PC-3 (cell line): Measurements from ENCODE around the gene AK1. TPM values are rescaled to one million over a fixed set of nuclear protein-coding genes. Genes with fewer than 3 reads are reported as not detected.

Experiments
- ATAC-seq: fragments of 200-7000 bp; cut with Tn5 transposase; 2 replicates; pipeline ENCODE4 v1.9.1; 2020; ENCODE audit warnings: mild to moderate bottlenecking, moderate library complexity
- BruUV-seq: library from RNA; stranded (reverse); fragments of 400-500 nt; replicated peaks from 2 replicates; lab custom pipeline; 2021; lab: Mats Ljungman, UMichigan
- CTCF ChIA-PET: fragments of 300-600 bp; sonication (Branson Sonifier 250); formaldehyde crosslinking; loops from one replicate; lab custom pipeline; 2022; ENCODE audit warnings: antibody characterized with exemption; lab: Charles Lee
- POLR2A ChIA-PET: fragments of 300-600 bp; sonication (Branson Sonifier 250); formaldehyde crosslinking; loops from one replicate; lab custom pipeline; 2022; ENCODE audit warnings: antibody characterized with exemption; ENCODE audit not compliant: unreplicated experiment; lab: Charles Lee
- DNase-seq: peaks from one replicate; pipeline ENCODE4 v3.0.0-alpha.2; 2015
- H2AFZ ChIP-seq: fragments of 300-600 bp; sonication (generic); 2 replicates; pipeline ENCODE4 v1.6.0; 2016; ENCODE audit warnings: antibody characterized with exemption, low read length
- H3F3A ChIP-seq: fragments of 300-600 bp; sonication (generic); one replicate; pipeline ENCODE4 v1.6.0; 2017; ENCODE audit warnings: antibody characterized with exemption, low read length, control low read depth, mild to moderate bottlenecking; ENCODE audit not compliant: unreplicated experiment
- H3K27ac ChIP-seq: fragments of 300-600 bp; sonication (generic); 2 replicates; pipeline ENCODE4 v1.5.1; 2016; ENCODE audit warnings: mild to moderate bottlenecking, low read length
- H3K27me3 ChIP-seq: fragments of 300-600 bp; sonication (generic); 2 replicates; pipeline ENCODE4 v1.6.1; 2016; ENCODE audit warnings: low read length, mixed read lengths
- H3K36me3 ChIP-seq: fragments of 300-600 bp; sonication (generic); 2 replicates; pipeline ENCODE4 v1.6.1; 2016; ENCODE audit warnings: low read depth, mixed run types, low read length, mixed read lengths
- H3K4me1 ChIP-seq: fragments of 300-600 bp; sonication (generic); 2 replicates; pipeline ENCODE4 v1.5.1; 2016; ENCODE audit warnings: low read length; ENCODE audit not compliant: insufficient read depth
- H3K4me2 ChIP-seq: fragments of 300-600 bp; sonication (generic); 2 replicates; pipeline ENCODE4 v1.6.0; 2016; ENCODE audit warnings: low read length
- H3K4me3 ChIP-seq: fragments of 300-600 bp; sonication (generic); 2 replicates; pipeline ENCODE4 v1.5.1; 2016; ENCODE audit warnings: mild to moderate bottlenecking, low read length, mixed read lengths
- H3K79me2 ChIP-seq: fragments of 300-600 bp; sonication (generic); 2 replicates; pipeline ENCODE4 v1.6.1; 2017; ENCODE audit warnings: low read length, mixed read lengths
- H3K9ac ChIP-seq: fragments of 300-600 bp; sonication (generic); 2 replicates; pipeline ENCODE4 v1.6.0; 2016; ENCODE audit warnings: mild to moderate bottlenecking, low read length
- H3K9me2 ChIP-seq: fragments of 300-600 bp; sonication (generic); replicated peaks from 2 replicates; pipeline ENCODE4 v1.6.1; 2016; ENCODE audit warnings: mixed run types, low read length, mixed read lengths
- H3K9me3 ChIP-seq: fragments of 300-600 bp; sonication (generic); 2 replicates; pipeline ENCODE4 v1.6.1; 2016; ENCODE audit warnings: low read length, mixed read lengths
- H4K20me1 ChIP-seq: fragments of 300-600 bp; sonication (generic); 2 replicates; pipeline ENCODE4 v1.6.1; 2016; ENCODE audit warnings: low read length, mixed read lengths
- CTCF ChIP-seq: fragments of 300-600 bp; sonication (generic); conservative IDR thresholded peaks from 2 replicates; pipeline ENCODE4 v1.5.1; 2017; ENCODE audit warnings: antibody characterized with exemption, low read depth, mild to moderate bottlenecking, low read length
- EZH2 ChIP-seq: fragments of 300-600 bp; sonication (generic); IDR thresholded peaks from one replicate; pipeline ENCODE4 v1.6.1; 2017; ENCODE audit warnings: antibody characterized with exemption, mild to moderate bottlenecking, low read length; ENCODE audit not compliant: unreplicated experiment
- EZH2phosphoT487 ChIP-seq: fragments of 300-600 bp; sonication (generic); IDR thresholded peaks from 2 replicates; pipeline ENCODE4 v1.6.1; 2018; ENCODE audit warnings: mild to moderate bottlenecking, antibody characterized with exemption, low read length, borderline replicate concordance
- intact Hi-C: fragments of 100-400 bp; cut with micrococcal nuclease; formaldehyde crosslinking; loops from 2 replicates; pipeline ENCODE4 v1.9.0; 2023
- total RNA-seq: library from RNA; depleted of rRNA; stranded (reverse); fragments of >200 nt; gene quantifications from 2 replicates; pipeline ENCODE4 v1.2.3, GENCODE V29; 2014

Gene AK1
- total RNA-seq, 1 experiment from 2014 or later: 79.1 TPM

GRCh38 chr9:127892831-127893230 lies 15.4 kb upstream of the AK1 start:
- Histone ChIP-seq H3K4me1 (no peaks in the 10 kb centered on the region), H3K27me3 (no peaks in the 10 kb centered on the region), H2AFZ (no peak overlapping the region), H3K36me3 (peaks cover 38% of the 10 kb centered on the region), H3F3A (no peaks in the 10 kb centered on the region), H3K9me2 (no peaks in the 10 kb centered on the region), H3K9ac (no peak overlapping the region), H3K4me2 (no peak overlapping the region), H3K9me3 (no peaks in the 10 kb centered on the region), H4K20me1 (no peaks in the 10 kb centered on the region), H3K27ac (no peak overlapping the region), H3K4me3 (no peak overlapping the region), H3K79me2 (no peaks in the 10 kb centered on the region)
- TF ChIP-seq EZH2phosphoT487 (no peak), EZH2 (no peak), CTCF (no peak)
- ChIA-PET CTCF (no interaction called here), POLR2A (no interaction called here)
- DNase-seq (no peak), ATAC-seq (no peak)
- intact Hi-C loops: no loop called here
- no TSS peak for BruUV-seq

GRCh38 chr9:127890053-127890452 lies 12.6 kb upstream of the AK1 start:
- Histone ChIP-seq H3K9ac (no peak overlapping the region), H3K27ac (no peak overlapping the region), H3K36me3 (peaks cover 25% of the 10 kb centered on the region), H4K20me1 (no peaks in the 10 kb centered on the region), H3K4me2 (no peak overlapping the region), H3K27me3 (no peaks in the 10 kb centered on the region), H3K79me2 (no peaks in the 10 kb centered on the region), H3K4me3 (no peak overlapping the region), H3K4me1 (no peaks in the 10 kb centered on the region), H3K9me2 (no peaks in the 10 kb centered on the region), H2AFZ (no peak overlapping the region), H3K9me3 (no peaks in the 10 kb centered on the region), H3F3A (no peaks in the 10 kb centered on the region)
- BruUV-seq: no TSS peak
- TF ChIP-seq EZH2 (no peak), CTCF (no peak), EZH2phosphoT487 (no peak)
- ATAC-seq (no peak), DNase-seq (no peak)
- ChIA-PET CTCF (no interaction called here), POLR2A (no interaction called here)
- intact Hi-C loops: no loop called here

- Histone ChIP-seq H3K9me2 (no peaks in the 10 kb centered on the region), H3K36me3 (peaks cover 3% of the 10 kb centered on the region), H3K4me1 (no peaks in the 10 kb centered on the region), H3K4me2 (no peak overlapping the region), H3K9me3 (no peaks in the 10 kb centered on the region), H3F3A (no peaks in the 10 kb centered on the region), H3K27ac (no peak overlapping the region), H3K4me3 (no peak overlapping the region), H3K27me3 (no peaks in the 10 kb centered on the region), H3K79me2 (no peaks in the 10 kb centered on the region), H2AFZ (no peak overlapping the region), H3K9ac (no peak overlapping the region), H4K20me1 (no peaks in the 10 kb centered on the region)
- intact Hi-C loops: no loop called here
- peak; percentile 48; the same call in 1 of the 2 replicates for ATAC-seq
- ChIA-PET POLR2A (no interaction called here), CTCF (interaction anchor here (0.5 kb wide), 1 partner anchor 278 kb away, joined by 4 read pairs; no protein-coding TSS in a partner anchor)
- BruUV-seq: no TSS peak
- no peak for TF ChIP-seq EZH2
- TF ChIP-seq CTCF: no peak; the same call in 1 of the 2 replicates
- TF ChIP-seq EZH2phosphoT487: no peak
- no peak for DNase-seq
Observed at GRCh38 chr9:127887792-127888191, 10.3 kb upstream of the AK1 start.
